Measurements from ENCODE around the gene LRRC8E. TPM values are rescaled to one million over a fixed set of nuclear protein-coding genes. Genes with fewer than 3 reads are reported as not detected.

The LRRC8E gene
- total and polyA plus RNA-seq, 3 donors from 2014 or later = 0.79 to 1.4 (median 0.92) TPM

GRCh38 chr19:7866399-7867091 lies 21.8 kb upstream of the LRRC8E start:
- DNase-seq = no peak
- Histone ChIP-seq H3K36me3 (ENCODE audit: low read depth, missing control alignments) (no peaks in the 10 kb centered on the region), H3K27me3 (no peaks in the 10 kb centered on the region), H3K4me3 (no peak overlapping the region), H3K27ac (no peak overlapping the region), H3K4me1 (peaks cover 7% of the 10 kb centered on the region), H3K9me3 (no peaks in the 10 kb centered on the region)
- WGBS, 2 donors = 64 to 76% methylated on average over 4 to 12 of the region's 12 CpGs
- intact Hi-C loops (cut with DNase I; ENCODE audit: low total_unique reads) = no loop called here
- TF ChIP-seq POLR2A (IDR thresholded peaks at IDR 0.05) = no peak

GRCh38 chr19:7867092-7867844 lies 21.0 kb upstream of the LRRC8E start:
- H3K9me3 ChIP-seq = no peaks in the 10 kb centered on the region
- no peak overlapping the region for H3K27ac ChIP-seq
- no peaks in the 10 kb centered on the region for H3K27me3 ChIP-seq
- no peaks in the 10 kb centered on the region for H3K36me3 ChIP-seq (ENCODE audit: low read depth, missing control alignments)
- no peak overlapping the region for H3K4me3 ChIP-seq
- no peak for DNase-seq
- H3K4me1 ChIP-seq = peaks cover 7% of the 10 kb centered on the region
- 77 to 84% methylated on average over 9 of the region's 9 CpGs for WGBS, 2 donors
- no peak for TF ChIP-seq POLR2A (IDR thresholded peaks at IDR 0.05)
- TF ChIP-seq CTCF (IDR thresholded peaks at IDR 0.05) = no peak
- intact Hi-C loops (cut with DNase I; ENCODE audit: low total_unique reads) = no loop called here

- TF ChIP-seq CTCF (IDR thresholded peaks at IDR 0.05) (no peak), POLR2A (IDR thresholded peaks at IDR 0.05) (no peak)
- intact Hi-C loops (cut with DNase I; ENCODE audit: low total_unique reads) = no loop called here
- H3K27ac ChIP-seq = no peak overlapping the region
- H3K36me3 ChIP-seq (ENCODE audit: low read depth, missing control alignments) = no peaks in the 10 kb centered on the region
- no peaks in the 10 kb centered on the region for H3K9me3 ChIP-seq
- peak overlapping the region; percentile 50 to 56 for H3K4me3 ChIP-seq
- H3K4me1 ChIP-seq = peaks cover 8% of the 10 kb centered on the region
- no peaks in the 10 kb centered on the region for H3K27me3 ChIP-seq
- no peak for DNase-seq
- 28 to 31% methylated on average over 14 to 21 of the region's 21 CpGs for WGBS, 2 donors
Measured at GRCh38 chr19:7868326-7868670, 20.0 kb upstream of the LRRC8E start.

GRCh38 chr19:7868671-7869452 lies 19.4 kb upstream of the LRRC8E start:
- intact Hi-C loops (cut with DNase I; ENCODE audit: low total_unique reads) = no loop called here
- 2 to 8% methylated on average over 17 to 34 of the region's 67 CpGs for WGBS, 2 donors

More at GRCh38 chr19:7868671-7869452, 19.4 kb upstream of the LRRC8E start:
- H3K4me1 ChIP-seq = peaks cover 13% of the 10 kb centered on the region
- no peaks in the 10 kb centered on the region for H3K9me3 ChIP-seq
- no peaks in the 10 kb centered on the region for H3K36me3 ChIP-seq (ENCODE audit: low read depth, missing control alignments)
- DNase-seq = peak; percentile 74
- TF ChIP-seq POLR2A (IDR thresholded peaks at IDR 0.05) (no peak), CTCF (IDR thresholded peaks at IDR 0.05) (peak; percentile 67 to 76 (median 76))
- H3K27ac ChIP-seq = no peak overlapping the region
- no peaks in the 10 kb centered on the region for H3K27me3 ChIP-seq
- H3K4me3 ChIP-seq = peak overlapping the region; percentile 50 to 56
